GM12878 (cell line): ENCODE measurements around the gene RAD51B. TPM values are rescaled to one million over a fixed set of nuclear protein-coding genes. Genes with fewer than 3 reads are reported as not detected.

Source experiments
- ATAC-seq: fragments of 200-7000 bp; cut with Tn5 transposase; 3 replicates; pipeline ENCODE4 v1.9.1; 2020; ENCODE audit warnings: mild to moderate bottlenecking, moderate library complexity
- BruUV-seq: library from RNA; stranded (reverse); fragments of 400-500 nt; replicated peaks from 2 replicates; lab custom pipeline; 2021; lab: Mats Ljungman, UMichigan
- CTCF ChIA-PET: fragments of 300-600 bp; sonication (Branson Sonifier 250); formaldehyde crosslinking; extraction: SDS; loops from one replicate; lab custom pipeline; 2021; ENCODE audit warnings: inconsistent platforms; lab: Yijun Ruan, JAX
- POLR2A ChIA-PET: fragments of 350-600 bp; formaldehyde crosslinking; extraction: SDS; loops from one replicate; lab custom pipeline; 2021; ENCODE audit warnings: inconsistent platforms; lab: Charles Lee
- RAD21 ChIA-PET: fragments of 300-600 bp; sonication (Branson Sonifier 250); formaldehyde crosslinking; loops from one replicate; lab custom pipeline; 2023; ENCODE audit warnings: antibody characterized with exemption; ENCODE audit not compliant: unreplicated experiment; lab: Charles Lee
- SMC1A ChIA-PET: fragments of 300-600 bp; sonication (Branson Sonifier 250); formaldehyde crosslinking; loops from one replicate; lab custom pipeline; 2023; ENCODE audit not compliant: unreplicated experiment, uncharacterized antibody; lab: Charles Lee
- DNase-seq: peaks from one replicate; pipeline ENCODE4 v3.0.0-alpha.2; 2011; ENCODE audit warnings: low read depth, low spot score
- FAIRE-seq: peaks from 3 replicates; lab custom pipeline; 2011; peaks lifted over from hg19 to GRCh38; lab: Jason Lieb, UNC
- H2AFZ ChIP-seq: 2 replicates; pipeline ENCODE4 v1.6.0; 2011; ENCODE audit warnings: low read depth, low read length, control low read depth; ENCODE audit not compliant: control insufficient read depth
- H3K27ac ChIP-seq: 2 replicates; pipeline ENCODE4 v1.5.1; 2011; ENCODE audit warnings: control low read depth; ENCODE audit not compliant: control insufficient read depth, insufficient read depth
- H3K27me3 ChIP-seq, 2 experiments: replicated peaks in 1 of 2; 2 replicates each; pipeline versions ENCODE4 v1.6.0 to v1.6.1; 2011; ENCODE audit warnings: low read length in 1 of 2; ENCODE audit not compliant: control insufficient read depth in 2 of 2, insufficient read depth in 2 of 2
- H3K36me3 ChIP-seq, 2 experiments: 2 replicates each; pipeline ENCODE4 v1.5.1; 2011; ENCODE audit warnings: low read length in 1 of 2; ENCODE audit not compliant: control insufficient read depth in 2 of 2, insufficient read depth in 2 of 2
- H3K4me1 ChIP-seq: 2 replicates; pipeline ENCODE4 v1.6.1; 2011; ENCODE audit warnings: mild to moderate bottlenecking, low read length, moderate library complexity, mixed read lengths; ENCODE audit not compliant: control insufficient read depth, insufficient read depth
- H3K4me2 ChIP-seq: 2 replicates; pipeline ENCODE4 v1.6.0; 2011; ENCODE audit warnings: control low read depth; ENCODE audit not compliant: control insufficient read depth, insufficient read depth
- H3K4me3 ChIP-seq: fragments of 200-600 bp; sonication (generic); 2 replicates; pipeline ENCODE4 v1.5.1; 2016
- H3K79me2 ChIP-seq: 2 replicates; pipeline ENCODE4 v1.6.0; 2011; ENCODE audit warnings: low read length; ENCODE audit not compliant: control insufficient read depth, insufficient read depth
- H3K9ac ChIP-seq: 2 replicates; pipeline ENCODE4 v1.8.0; 2011; ENCODE audit warnings: low read length, control low read depth, mixed read lengths; ENCODE audit not compliant: control insufficient read depth, insufficient read depth
- H3K9me3 ChIP-seq: replicated peaks from 3 replicates; pipeline ENCODE4 v1.5.1; 2011; ENCODE audit warnings: mild to moderate bottlenecking, low read length; ENCODE audit not compliant: control insufficient read depth, insufficient read depth
- H4K20me1 ChIP-seq: 2 replicates; pipeline ENCODE4 v1.6.0; 2011; ENCODE audit not compliant: control insufficient read depth, insufficient read depth
- ASH2L ChIP-seq: fragments of 300-600, 200-600 bp; sonication (generic); IDR thresholded peaks from 2 replicates; pipeline ENCODE4 v1.6.1; 2017; ENCODE audit warnings: low read depth, mild to moderate bottlenecking, borderline replicate concordance
- PML ChIP-seq: IDR thresholded peaks from 2 replicates; pipeline ENCODE4 v1.6.1; 2012; ENCODE audit warnings: low read length, inconsistent platforms
- SREBF2 ChIP-seq: IDR thresholded peaks from 2 replicates; pipeline ENCODE4 v1.6.1; 2012; ENCODE audit warnings: mild to moderate bottlenecking, low read length
- YY1 ChIP-seq: IDR thresholded peaks from 2 replicates; pipeline ENCODE4 v1.6.1; 2011; ENCODE audit warnings: low read depth, mild to moderate bottlenecking, low read length
- ZNF217 ChIP-seq: fragments of 450-650 bp; IDR thresholded peaks from 2 replicates; pipeline ENCODE4 v1.6.1; 2017; ENCODE audit warnings: antibody characterized with exemption, mild to moderate bottlenecking
- WGBS: methylation state at CpG from one replicate; pipeline ENCODE4 v1.1.6; 2016; ENCODE audit warnings: low lambda C conversion rate; ENCODE audit not compliant: insufficient replicate concordance, insufficient coverage; ENCODE audit errors: missing lambda C conversion rate; 5-methylcytosine and 5-hydroxymethylcytosine counted together
- in situ Hi-C: fragments of 300-500 bp; cut with MboI; formaldehyde crosslinking; loops from 9 replicates; pipeline ENCODE4 v1.14.3; 2018; ENCODE audit warnings: mixed read lengths
- intact Hi-C: fragments of 100-400 bp; cut with micrococcal nuclease; formaldehyde crosslinking; loops from one replicate; pipeline ENCODE4 v1.14.2; 2022; ENCODE audit not compliant: unreplicated experiment
- polyA plus RNA-seq, 11 experiments: library from polyadenylated mRNA; depleted of rRNA in 4 of 11; unstranded in 6 of 11; stranded (reverse) in 5 of 11; fragments of >200 nt; fragmentation: Nextera tagmentation in 4 of 11; fragmentation: Illumina TruSeq in 1 of 11; extraction: Ambion mirVana in 4 of 11; extraction: Trizol in 1 of 11; gene quantifications; 1 replicate in 1 of 11; 2 replicates in 10 of 11; pipeline versions ENCODE4 v1.2.1 to v1.2.3, GENCODE V29; 2011 to 2016; ENCODE audit warnings: inconsistent platforms in 2 of 11, missing spikeins in 2 of 11, low read depth in 1 of 11
- total RNA-seq, 4 experiments: library from RNA; depleted of rRNA in 3 of 4; stranded (reverse); fragments of >200 nt in 3 of 4; fragmentation: Illumina TruSeq in 1 of 4; extraction: Trizol in 1 of 4; gene quantifications; 2 replicates each; pipeline versions ENCODE4 v1.2.1 to v1.2.3, GENCODE V29; 2013 to 2021
- TF ChIP-seq, protein P1 (sequence below): fragments of 150-350 bp; IDR thresholded peaks from 2 replicates; pipeline ENCODE4 v1.6.1; 2016; ENCODE audit warnings: low read depth, low read length

RAD51B gene
- total and polyA plus RNA-seq, 10 of the 15 experiments (the other 5 are each of a cell fraction or from before 2014, with no cell fraction given), result 9.8 to 26.8 (median 21.3) TPM

- Histone ChIP-seq H3K9me3 (peaks cover 10% of the 10 kb centered on the region), H3K9ac (no peak overlapping the region), H2AFZ (no peak overlapping the region), H3K27me3 (no peaks in the 10 kb centered on the region), H4K20me1 (no peaks in the 10 kb centered on the region), H3K36me3 (no peaks in the 10 kb centered on the region), H3K4me2 (no peak overlapping the region), H3K4me3 (no peak overlapping the region), H3K4me1 (peaks cover 5% of the 10 kb centered on the region; the same call in 1 of the 2 replicates), H3K79me2 (no peaks in the 10 kb centered on the region), H3K27ac (no peak overlapping the region)
- intact Hi-C loops, result no loop called here
- ChIA-PET POLR2A (interaction anchor here (0.9 to 1.4 kb wide), 4 partner anchors 9 to 397 kb away, joined by 3 to 4 read pairs (median 3); no protein-coding TSS in a partner anchor), CTCF (interaction anchor here (0.7 to 3.4 kb wide), 3 partner anchors 8 to 44 kb away, joined by 3 to 9 read pairs (median 3); no protein-coding TSS in a partner anchor), SMC1A (interaction anchor here (1.2 to 3.2 kb wide), 5 partner anchors 9 to 32 kb away, joined by 3 to 14 read pairs (median 4); no protein-coding TSS in a partner anchor), RAD21 (interaction anchor here (0.9 to 1.7 kb wide), 3 partner anchors 9 to 43 kb away, joined by 3 to 4 read pairs (median 3); no protein-coding TSS in a partner anchor)
- TF ChIP-seq ASH2L (no peak), YY1 (no peak), SREBF2 (no peak), PML (no peak), ZNF217 (no peak)
- TF ChIP-seq, protein P1, sequence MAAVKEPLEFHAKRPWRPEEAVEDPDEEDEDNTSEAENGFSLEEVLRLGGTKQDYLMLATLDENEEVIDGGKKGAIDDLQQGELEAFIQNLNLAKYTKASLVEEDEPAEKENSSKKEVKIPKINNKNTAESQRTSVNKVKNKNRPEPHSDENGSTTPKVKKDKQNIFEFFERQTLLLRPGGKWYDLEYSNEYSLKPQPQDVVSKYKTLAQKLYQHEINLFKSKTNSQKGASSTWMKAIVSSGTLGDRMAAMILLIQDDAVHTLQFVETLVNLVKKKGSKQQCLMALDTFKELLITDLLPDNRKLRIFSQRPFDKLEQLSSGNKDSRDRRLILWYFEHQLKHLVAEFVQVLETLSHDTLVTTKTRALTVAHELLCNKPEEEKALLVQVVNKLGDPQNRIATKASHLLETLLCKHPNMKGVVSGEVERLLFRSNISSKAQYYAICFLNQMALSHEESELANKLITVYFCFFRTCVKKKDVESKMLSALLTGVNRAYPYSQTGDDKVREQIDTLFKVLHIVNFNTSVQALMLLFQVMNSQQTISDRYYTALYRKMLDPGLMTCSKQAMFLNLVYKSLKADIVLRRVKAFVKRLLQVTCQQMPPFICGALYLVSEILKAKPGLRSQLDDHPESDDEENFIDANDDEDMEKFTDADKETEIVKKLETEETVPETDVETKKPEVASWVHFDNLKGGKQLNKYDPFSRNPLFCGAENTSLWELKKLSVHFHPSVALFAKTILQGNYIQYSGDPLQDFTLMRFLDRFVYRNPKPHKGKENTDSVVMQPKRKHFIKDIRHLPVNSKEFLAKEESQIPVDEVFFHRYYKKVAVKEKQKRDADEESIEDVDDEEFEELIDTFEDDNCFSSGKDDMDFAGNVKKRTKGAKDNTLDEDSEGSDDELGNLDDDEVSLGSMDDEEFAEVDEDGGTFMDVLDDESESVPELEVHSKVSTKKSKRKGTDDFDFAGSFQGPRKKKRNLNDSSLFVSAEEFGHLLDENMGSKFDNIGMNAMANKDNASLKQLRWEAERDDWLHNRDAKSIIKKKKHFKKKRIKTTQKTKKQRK, result no peak
- 97% methylated on average over 4 of the region's 4 CpGs for WGBS
- DNase-seq (no peak), ATAC-seq (peak; percentile 34; the same call in 2 of the 3 replicates), FAIRE-seq (no peak)
- in situ Hi-C loops, result no loop called here
- no TSS peak for BruUV-seq
These were observed 632.3 kb downstream of the RAD51B start for GRCh38 chr14:68451696-68452373.
